MG63 (cell line): ENCODE results near the gene MAP7. TPM values are rescaled to one million over a fixed set of nuclear protein-coding genes. Genes with fewer than 3 reads are reported as not detected.
A peak's percentile ranks its signal among the peaks of the same experiment; 100 is the strongest.
"Not testable (repeated sequence)": the region's sequence is repeated elsewhere in the genome, so short reads cannot be mapped to it uniquely, and the experiment has no call there.

ENCODE experiments used
- DNase-seq: peaks from one replicate; pipeline ENCODE4 v3.0.0-alpha.2; 2020
- H3K27me3 ChIP-seq: fragments of 250-450 bp; sonication (Bioruptor Pico); 2 replicates; pipeline ENCODE4 v1.5.1; 2020; ENCODE audit warnings: mild to moderate bottlenecking, moderate library complexity
- H3K36me3 ChIP-seq: fragments of 250-450 bp; sonication (Bioruptor Pico); 2 replicates; pipeline ENCODE4 v1.5.1; 2020; ENCODE audit warnings: mild to moderate bottlenecking, moderate library complexity
- H3K4me3 ChIP-seq: fragments of 250-450 bp; sonication (Bioruptor Pico); 2 replicates; pipeline ENCODE4 v1.5.1; 2020; ENCODE audit warnings: mild to moderate bottlenecking, moderate library complexity
- H3K9me3 ChIP-seq: fragments of 250-450 bp; sonication (Bioruptor Pico); 2 replicates; pipeline ENCODE4 v1.5.1; 2020; ENCODE audit warnings: mild to moderate bottlenecking, moderate library complexity
- total RNA-seq: library from RNA; depleted of rRNA; stranded (reverse); fragments of >200 nt; shearing (Covaris generic); gene quantifications from 2 replicates; pipeline ENCODE4 v1.2.3, GENCODE V29; 2014; ENCODE audit warnings: low replicate concordance

Gene MAP7
- total RNA-seq, 1 experiment from 2014 or later, result not detected

DNA sequence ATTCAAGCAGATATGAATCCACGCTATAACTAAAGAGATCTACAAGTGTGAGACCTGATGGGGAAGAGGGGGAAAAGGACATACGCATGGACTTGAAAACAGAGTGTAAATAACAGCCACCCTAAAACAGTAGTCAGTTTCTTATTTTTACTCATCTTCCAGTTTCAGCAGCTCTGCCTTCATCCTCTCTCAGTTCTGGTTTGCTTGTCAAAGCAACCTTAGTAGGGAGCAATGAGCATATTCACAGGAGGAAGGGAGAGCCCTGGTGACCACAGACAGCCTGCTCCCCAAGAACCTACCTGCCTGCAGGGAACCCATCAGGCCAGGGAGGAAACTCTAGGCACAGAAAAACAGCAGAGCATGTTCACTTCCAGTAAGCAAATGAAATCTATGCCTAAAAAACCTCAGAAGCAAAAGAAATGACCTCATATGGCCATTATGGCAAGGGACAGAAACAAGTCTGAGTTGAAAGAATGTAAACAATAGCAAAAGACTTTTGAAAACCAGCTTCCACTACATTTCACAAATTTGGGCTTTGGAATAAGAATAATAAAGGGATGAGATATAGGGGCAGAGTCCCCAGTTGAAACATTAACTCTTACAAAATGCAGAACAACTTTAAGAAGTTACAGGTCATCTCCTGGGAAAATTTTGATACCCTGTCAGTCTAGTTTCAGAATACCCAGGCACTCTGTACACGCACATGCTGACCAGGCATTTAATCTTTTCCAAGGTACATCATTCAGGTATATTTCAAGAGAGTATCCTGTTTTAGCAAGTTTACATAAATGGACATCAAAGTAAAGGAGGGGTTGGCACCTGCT is 139.8 kb downstream of the MAP7 start:
- no peaks in the 10 kb centered on the region for H3K27me3 ChIP-seq
- H3K4me3 ChIP-seq, result no peak overlapping the region
- no peaks in the 10 kb centered on the region for H3K9me3 ChIP-seq
- H3K36me3 ChIP-seq, result no peaks in the 10 kb centered on the region
- no peak for DNase-seq

DNA sequence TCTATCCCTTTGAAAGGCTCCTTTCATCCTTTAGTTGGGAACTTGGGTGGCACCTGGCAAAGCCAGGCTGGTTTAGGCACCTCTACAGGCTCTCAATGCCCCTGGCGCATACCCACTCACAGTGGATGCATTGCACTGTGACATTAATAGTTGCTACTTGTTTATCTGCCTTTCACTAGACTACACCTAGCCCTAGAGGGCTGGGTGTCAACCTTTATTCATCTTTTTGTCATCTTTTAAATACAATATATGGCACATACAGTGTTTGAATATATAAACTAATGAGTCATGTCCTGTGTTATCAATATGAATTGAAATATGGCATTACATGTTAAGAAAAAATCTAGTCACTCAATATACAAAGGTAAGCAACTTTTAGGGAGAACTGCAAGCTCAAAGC is 140.6 kb downstream of the MAP7 start:
- H3K27me3 ChIP-seq, result no peaks in the 10 kb centered on the region
- H3K4me3 ChIP-seq, result no peak overlapping the region
- H3K9me3 ChIP-seq, result no peaks in the 10 kb centered on the region
- no peaks in the 10 kb centered on the region for H3K36me3 ChIP-seq
- DNase-seq, result no peak

DNA sequence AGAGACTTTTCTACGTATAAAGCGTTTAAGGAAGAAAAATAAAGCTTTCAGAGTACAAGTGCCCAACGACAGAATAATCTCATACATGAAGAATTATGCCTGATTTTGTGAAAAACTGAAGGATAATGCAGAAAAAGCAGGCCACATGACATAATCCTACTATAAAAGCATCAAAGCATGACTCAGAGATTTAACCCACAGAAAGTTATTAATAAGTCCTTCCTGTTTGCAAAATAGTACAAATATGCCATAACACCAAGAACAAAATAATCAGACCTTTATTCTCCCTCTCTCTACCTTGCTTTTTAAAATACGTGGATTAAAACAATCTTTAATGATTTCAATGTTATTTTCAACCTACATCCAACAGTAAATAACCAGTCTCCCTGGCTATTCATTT is 142.0 kb downstream of the MAP7 start:
- DNase-seq, result no peak
- Histone ChIP-seq H3K27me3 (no peaks in the 10 kb centered on the region), H3K4me3 (no peak overlapping the region), H3K36me3 (no peaks in the 10 kb centered on the region), H3K9me3 (no peaks in the 10 kb centered on the region)

DNA sequence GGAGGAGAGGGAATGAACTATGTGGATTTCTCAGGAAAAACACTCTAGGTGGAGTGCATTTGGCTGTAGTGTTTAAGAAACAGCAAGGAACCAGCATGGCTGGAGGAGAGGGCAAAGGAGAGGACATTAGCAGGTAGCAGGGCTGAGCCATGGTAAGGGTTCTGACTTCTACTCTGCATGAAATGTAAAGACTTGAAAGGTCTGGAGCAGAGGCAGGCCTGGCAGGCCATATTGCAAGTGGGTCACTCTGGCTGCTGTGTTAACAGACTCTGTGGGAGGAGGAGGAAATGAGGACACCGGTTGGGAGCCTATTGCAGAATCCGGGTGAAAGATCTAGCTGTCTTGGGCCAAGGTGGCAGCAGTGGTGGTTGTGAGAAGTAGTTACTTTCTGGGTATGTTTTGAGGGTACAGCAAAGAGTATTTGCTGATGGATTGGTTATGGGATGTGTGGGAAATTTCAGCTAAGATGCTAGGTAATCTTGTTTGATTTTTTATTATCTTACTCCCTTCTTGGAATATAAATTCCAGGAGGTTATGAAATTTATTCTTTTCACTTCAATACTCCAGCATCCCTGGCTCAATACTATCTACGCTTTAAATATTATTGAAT is 144.7 kb downstream of the MAP7 start:
- no peaks in the 10 kb centered on the region for H3K9me3 ChIP-seq
- H3K27me3 ChIP-seq, result no peaks in the 10 kb centered on the region
- H3K36me3 ChIP-seq, result no peaks in the 10 kb centered on the region
- DNase-seq, result no peak
- no peak overlapping the region for H3K4me3 ChIP-seq

DNA sequence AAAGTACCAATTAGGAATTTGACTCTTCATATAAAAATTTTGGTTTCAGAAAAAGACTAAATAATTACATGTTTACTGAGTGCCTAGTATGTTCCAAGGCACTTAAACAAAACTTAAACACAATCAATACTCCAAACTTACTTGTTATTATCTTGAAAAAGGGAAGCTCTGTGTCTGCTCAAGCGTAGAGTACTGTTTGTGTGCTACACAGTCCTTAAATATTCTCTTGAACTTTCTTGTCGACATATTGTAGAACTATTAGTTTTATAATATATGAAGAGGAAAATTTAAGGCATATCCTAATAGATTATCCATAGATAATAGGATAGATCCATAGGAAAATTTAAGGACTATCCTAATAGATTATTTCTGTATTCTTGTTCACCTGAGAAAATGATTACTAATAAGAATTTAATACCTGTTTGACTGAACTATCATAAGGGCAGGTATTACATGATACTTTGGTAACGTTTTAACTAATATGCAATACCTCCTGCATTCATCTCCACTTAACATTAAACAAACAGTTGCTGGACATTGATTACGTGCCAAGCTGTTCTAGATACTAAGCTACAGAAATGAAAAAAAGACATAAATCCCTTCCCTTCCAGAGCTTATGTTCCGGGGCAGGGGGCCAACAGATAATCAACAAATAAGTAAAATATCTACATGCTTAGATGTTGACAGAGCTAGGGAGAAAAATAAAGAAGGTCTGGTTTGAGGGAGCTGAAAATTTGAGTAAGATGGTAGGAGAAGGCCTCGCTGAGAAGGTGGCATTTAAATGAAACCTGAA is 145.4 kb downstream of the MAP7 start:
- no peaks in the 10 kb centered on the region for H3K9me3 ChIP-seq
- no peak overlapping the region for H3K4me3 ChIP-seq
- no peaks in the 10 kb centered on the region for H3K36me3 ChIP-seq
- H3K27me3 ChIP-seq, result no peaks in the 10 kb centered on the region
- DNase-seq, result no peak

DNA sequence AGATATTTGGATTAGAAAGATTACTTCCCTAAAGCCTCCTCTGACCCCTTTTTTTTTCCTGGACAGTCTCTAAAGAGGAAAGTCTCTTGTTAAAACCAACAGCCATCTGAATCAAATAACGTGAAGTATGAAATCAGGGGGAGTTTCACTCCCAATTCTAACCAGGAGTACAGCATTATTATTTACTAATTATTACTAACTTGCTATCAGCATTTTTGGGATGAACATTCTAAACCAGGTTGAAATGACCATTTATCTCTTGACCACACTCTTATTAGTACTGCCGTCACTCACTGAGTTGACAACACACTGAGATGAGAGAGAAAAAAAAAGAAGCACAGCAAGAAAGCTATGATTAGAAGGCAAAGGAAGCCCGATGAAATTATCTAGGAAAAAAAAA is 146.2 kb downstream of the MAP7 start:
- no peak for DNase-seq
- H3K27me3 ChIP-seq, result no peaks in the 10 kb centered on the region
- H3K36me3 ChIP-seq, result no peaks in the 10 kb centered on the region
- no peaks in the 10 kb centered on the region for H3K9me3 ChIP-seq
- no peak overlapping the region for H3K4me3 ChIP-seq

DNA sequence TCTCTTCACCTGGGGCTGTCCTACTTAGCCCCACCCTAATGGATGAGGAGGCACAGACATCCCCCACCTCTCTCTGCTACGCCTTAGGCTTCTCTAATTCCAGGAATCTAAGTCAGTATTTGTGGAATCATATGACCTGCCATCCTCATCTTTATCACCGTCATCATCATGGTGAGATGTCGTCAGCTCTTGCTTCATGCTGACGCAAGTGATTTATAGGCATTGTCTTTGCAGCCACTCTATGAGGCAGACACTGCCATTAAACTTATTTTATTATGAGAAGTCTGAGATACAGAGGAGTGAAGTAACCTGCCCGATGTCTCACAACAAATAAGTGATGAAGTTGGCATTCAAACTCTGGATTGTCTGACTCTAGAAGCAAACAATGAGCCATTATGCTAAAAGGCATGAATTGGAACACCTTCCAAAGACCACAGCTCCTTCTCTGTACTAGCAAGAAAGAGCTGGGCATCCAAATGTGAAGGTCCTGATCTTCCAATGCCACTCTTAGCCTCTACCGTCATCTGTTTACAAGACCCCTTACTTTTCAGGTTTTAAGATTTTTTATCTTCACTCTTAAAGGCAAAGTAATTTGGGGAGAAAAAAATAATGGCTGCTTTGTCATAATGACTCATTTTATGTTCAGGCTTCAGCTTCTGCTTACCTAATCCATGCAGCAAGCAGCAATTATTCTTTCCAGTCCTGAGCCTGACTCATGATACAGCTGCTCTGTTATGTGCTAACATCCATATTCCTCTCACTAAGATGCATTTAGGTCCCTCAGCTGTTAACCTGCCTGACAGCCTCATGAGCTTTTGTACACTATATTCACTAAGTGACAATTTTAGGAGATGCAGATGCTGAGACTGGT is 146.9 kb downstream of the MAP7 start:
- H3K4me3 ChIP-seq, result no peak overlapping the region
- H3K9me3 ChIP-seq, result no peaks in the 10 kb centered on the region
- no peaks in the 10 kb centered on the region for H3K36me3 ChIP-seq
- no peaks in the 10 kb centered on the region for H3K27me3 ChIP-seq
- peak; percentile 54 for DNase-seq

DNA sequence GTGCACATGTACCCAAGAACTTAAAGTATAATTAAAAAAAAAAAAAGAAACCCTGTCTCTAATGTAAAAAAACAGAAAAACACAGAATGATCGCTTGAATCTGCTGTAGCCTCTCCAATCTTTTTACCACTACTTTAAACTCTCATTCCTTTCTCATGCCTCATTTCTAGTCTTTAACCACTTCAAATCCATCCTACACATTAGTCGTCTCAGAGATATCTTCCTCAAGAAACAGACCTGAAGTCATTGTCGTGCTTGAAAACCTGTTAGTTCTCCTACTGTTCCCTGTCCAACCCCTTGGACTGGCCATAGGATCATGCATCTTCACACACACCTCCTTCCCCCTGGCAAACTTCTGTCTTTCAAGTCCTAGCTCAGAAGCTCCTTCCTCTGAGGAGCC is 148.5 kb downstream of the MAP7 start:
- no peak overlapping the region for H3K4me3 ChIP-seq
- H3K36me3 ChIP-seq, result no peaks in the 10 kb centered on the region
- no peaks in the 10 kb centered on the region for H3K27me3 ChIP-seq
- H3K9me3 ChIP-seq, result no peaks in the 10 kb centered on the region
- no peak for DNase-seq

DNA sequence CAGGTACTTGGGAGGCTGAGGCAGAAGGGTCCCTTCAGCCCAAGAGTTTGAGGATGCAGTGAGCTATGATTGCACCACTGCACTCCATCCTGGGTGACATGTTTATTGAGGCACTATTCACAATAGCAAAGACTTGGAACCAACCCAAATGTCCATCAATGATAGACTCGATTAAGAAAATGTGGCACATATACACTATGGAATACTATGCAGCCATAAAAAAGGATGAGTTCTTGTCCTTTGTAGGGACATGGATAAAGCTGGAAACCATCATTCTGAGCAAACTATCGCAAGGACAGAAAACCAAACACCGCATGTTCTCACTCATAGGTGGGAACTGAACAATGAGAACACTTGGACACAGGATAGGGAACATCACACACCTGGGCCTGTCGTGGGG is 149.0 kb downstream of the MAP7 start:
- not testable (repeated sequence) for H3K9me3 ChIP-seq, H3K36me3 ChIP-seq, DNase-seq, H3K4me3 ChIP-seq, H3K27me3 ChIP-seq

DNA sequence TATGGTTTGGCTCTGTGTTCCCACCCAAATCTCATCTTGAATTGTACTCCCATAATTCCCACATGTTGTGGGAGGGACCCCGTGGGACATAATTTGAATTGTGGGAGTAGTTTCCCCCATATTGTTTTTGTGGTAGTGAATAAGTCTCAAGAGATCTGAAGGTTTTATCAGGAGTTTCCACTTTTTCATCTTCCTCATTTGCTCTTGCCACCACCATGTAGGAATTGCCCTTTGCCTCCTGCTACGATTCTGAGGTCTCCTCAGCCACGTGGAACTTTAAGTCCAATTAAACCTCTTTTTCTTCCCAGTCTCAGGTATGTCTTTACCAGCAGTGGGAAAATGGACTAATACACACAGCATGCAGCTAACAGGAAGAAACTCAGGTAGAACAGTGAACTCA is 151.8 kb downstream of the MAP7 start:
- H3K9me3 ChIP-seq, result no peaks in the 10 kb centered on the region
- H3K4me3 ChIP-seq, result no peak overlapping the region
- no peak for DNase-seq
- H3K27me3 ChIP-seq, result 0 out of 2 replicates have a peak, but pooled peaks cover 2% of the 10 kb centered on the region
- no peaks in the 10 kb centered on the region for H3K36me3 ChIP-seq

DNA sequence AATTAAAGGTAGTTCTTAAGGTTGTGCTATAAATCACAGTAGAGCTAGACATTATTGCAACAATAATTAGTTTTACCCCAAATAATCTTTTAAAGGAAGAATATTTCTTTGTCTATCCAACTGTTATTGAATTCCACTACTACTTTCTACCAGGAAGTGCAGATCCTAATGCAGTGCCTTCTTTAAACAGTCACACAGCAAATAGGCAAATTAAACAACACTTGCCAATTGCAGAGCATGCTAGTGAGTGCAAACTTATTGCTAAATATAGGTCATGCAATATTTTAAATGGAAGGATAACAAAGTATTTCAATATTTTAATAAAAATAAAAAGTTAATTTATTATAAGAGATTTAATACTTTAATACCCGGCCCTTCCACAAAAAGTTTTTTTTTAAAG is 153.3 kb downstream of the MAP7 start:
- Histone ChIP-seq H3K36me3 (no peaks in the 10 kb centered on the region), H3K9me3 (no peaks in the 10 kb centered on the region)
- DNase-seq, result no peak

DNA sequence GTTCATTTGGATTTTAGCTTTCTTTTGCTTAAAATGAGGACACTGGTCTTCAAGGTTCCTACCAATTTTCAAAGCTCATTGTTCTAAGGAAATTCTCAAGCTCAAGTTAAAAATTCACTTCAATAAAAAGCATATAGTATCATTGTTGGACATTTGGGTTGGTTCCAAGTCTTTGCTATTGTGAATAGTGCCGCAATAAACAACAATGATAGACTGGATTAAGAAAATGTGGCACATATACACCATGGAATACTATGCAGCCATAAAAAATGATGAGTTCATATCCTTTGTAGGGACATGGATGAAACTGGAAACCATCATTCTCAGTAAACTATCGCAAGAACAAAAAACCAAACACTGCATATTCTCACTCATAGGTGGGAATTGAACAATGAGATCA is 159.3 kb downstream of the MAP7 start:
- not testable (repeated sequence) for DNase-seq, H3K9me3 ChIP-seq

More for the DNA sequence above, 153.3 kb downstream of the MAP7 start:
- Histone ChIP-seq H3K4me3 (no peak overlapping the region), H3K27me3 (0 out of 2 replicates have a peak, but pooled peaks cover 2% of the 10 kb centered on the region)

DNA sequence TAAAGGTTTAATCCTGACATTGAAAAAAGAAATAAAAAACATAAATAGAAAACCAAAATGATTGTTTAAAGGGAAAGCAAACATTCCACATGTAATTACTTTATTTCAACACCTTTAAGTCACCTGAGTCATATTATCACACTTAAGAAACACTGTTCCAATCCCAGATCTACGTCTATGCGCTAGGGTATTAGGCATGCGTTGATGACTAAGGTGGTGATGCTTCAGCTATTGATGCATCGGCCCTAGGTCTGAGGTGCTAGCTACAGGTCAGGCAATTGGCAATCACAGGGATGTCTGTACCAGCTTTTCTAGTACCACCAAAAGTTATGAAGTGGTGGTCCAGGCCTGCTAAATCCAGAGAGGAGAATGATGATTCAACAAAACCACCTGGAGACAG is 162.9 kb downstream of the MAP7 start:
- DNase-seq, result no peak
- no peak overlapping the region for H3K4me3 ChIP-seq

More for the DNA sequence above, 159.3 kb downstream of the MAP7 start:
- H3K4me3 ChIP-seq, H3K36me3 ChIP-seq, H3K27me3 ChIP-seq: not testable (repeated sequence)

DNA sequence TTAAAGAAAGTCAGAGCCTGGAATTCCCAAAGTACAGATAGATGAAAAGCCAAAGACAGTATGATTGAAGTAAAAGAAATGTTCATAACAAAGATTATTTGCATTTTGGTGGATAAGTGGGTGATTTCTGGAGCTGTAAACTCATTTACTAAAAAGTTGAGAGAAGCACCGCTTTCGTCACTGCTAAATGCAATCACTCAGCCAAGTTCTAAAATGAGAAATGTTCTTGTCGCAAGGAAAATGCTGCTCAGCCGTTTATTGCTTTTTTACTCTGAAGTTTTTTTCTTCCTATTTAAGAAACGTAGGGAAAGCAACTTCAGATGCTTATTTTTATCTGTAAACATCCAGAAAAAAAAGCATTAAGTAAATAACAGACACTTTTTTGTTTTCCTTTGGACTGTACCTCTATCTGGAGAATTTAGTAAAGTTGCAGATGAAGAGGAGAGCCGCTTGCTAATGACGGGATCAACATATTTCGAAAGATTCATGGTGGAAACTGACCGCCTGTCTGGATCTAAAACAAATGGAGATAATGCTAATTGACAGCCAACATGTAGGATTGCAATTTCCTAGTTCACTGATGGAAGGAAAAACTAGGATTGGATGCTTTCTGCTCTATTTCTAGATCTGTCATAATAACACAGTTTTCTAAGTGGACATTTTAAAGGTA is 166.8 kb downstream of the MAP7 start:
- DNase-seq, result no peak
- Histone ChIP-seq H3K9me3 (no peaks in the 10 kb centered on the region), H3K36me3 (no peaks in the 10 kb centered on the region), H3K27me3 (no peaks in the 10 kb centered on the region; the same call in none of the 2 replicates), H3K4me3 (no peak overlapping the region)

More for the DNA sequence above, 162.9 kb downstream of the MAP7 start:
- H3K27me3 ChIP-seq, result no peaks in the 10 kb centered on the region; the same call in none of the 2 replicates
- no peaks in the 10 kb centered on the region for H3K9me3 ChIP-seq
- H3K36me3 ChIP-seq, result no peaks in the 10 kb centered on the region

DNA sequence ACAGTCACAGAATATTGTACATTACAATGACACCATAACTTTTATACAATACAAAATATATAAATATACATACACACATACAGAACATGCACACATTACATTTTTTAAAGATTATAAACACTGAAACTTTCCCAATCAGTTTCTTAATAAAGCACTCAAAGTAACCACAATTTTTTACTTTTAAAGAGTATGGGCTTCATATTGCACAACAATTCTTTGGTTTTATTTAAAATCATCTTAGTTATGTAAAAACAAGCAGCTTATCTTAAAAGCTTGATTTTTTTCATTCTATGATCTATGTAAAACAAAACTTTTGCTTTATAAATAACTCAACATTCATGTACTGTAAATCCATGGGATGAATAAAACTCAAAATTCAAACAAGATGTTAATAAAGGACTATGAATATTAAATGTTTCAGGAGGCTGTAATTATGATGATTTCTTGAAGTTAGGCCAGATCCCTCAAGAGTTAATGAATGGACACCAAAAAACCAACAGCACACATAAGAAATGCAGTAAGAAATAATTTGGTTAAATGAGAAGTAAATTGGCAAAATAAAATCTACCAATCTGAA is 167.5 kb downstream of the MAP7 start:
- no peak overlapping the region for H3K4me3 ChIP-seq
- H3K36me3 ChIP-seq, result no peaks in the 10 kb centered on the region
- H3K27me3 ChIP-seq, result no peaks in the 10 kb centered on the region; the same call in 1 of the 2 replicates
- no peak for DNase-seq
- no peaks in the 10 kb centered on the region for H3K9me3 ChIP-seq

DNA sequence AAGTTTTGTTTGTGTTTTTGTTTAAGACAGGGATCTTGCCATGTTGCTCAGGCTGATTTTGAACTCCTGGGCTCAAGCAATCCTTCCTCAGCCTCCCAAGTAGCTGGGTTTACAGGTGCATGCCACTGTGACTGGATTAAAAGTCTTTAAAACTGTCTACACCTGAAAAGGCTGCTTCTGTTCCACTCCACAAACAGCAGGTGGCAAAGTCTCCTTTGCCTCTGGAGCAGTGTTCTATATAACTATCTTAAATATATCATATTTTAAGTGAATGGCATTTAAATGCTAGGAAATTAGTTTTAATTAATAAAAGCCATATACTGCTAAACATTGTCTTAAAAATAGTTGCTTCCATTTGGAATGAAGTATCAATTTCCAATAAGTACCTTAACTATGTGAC is 171.3 kb downstream of the MAP7 start:
- H3K27me3 ChIP-seq, result peaks cover 2% of the 10 kb centered on the region; the same call in 1 of the 2 replicates
- no peaks in the 10 kb centered on the region for H3K9me3 ChIP-seq
- H3K36me3 ChIP-seq, result no peaks in the 10 kb centered on the region
- DNase-seq, result no peak
- H3K4me3 ChIP-seq, result no peak overlapping the region
